GM19240 (cell line): ENCODE results near the gene C11orf97.
"Not testable (repeated sequence)": the region's sequence is repeated elsewhere in the genome, so short reads cannot be mapped to it uniquely, and the experiment has no call there.

ENCODE experiments used
- DNase-seq: peaks from one replicate; pipeline ENCODE4 v3.0.0; 2011; ENCODE audit warnings: low spot score; ENCODE audit not compliant: insufficient read length

The C11orf97 gene, protein sequence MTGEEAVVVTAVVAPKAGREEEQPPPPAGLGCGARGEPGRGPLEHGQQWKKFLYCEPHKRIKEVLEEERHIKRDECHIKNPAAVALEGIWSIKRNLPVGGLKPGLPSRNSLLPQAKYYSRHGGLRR

DNA sequence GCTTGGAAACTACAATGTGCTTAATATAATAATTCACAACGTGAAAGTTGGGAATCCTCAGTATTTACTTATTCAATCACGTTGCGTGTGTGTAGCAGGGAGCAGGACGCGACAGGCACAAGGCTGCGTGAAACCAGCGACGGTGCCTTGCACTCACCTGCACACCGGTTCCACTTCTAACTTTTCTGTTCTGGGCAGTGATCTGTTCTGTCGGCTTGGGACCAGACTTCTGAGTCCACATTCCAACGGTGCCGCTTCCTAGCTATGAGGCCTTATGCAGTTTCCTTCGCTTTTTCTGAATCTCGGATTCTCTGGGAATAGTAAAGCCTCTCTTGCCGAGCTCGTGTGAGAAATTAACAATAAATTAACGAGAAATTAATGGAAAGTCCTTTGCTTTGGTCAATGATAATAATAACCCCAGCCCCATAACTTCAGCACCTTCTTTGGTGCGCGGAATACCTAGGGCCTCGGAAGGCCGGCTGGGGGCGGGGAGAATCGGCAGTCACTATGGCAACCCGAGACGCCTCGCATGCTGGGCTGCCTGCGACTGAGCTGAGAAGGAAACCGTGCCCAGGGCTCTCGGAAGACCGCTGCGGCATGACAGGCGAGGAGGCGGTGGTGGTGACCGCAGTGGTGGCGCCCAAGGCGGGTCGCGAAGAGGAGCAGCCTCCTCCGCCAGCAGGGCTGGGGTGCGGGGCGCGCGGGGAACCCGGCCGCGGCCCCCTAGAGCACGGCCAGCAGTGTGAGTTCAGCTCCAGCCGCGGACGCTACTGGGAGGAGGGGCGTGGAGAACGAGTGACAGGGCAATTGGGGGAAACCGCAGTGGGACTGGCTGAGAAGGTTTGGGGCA lies at the start of gene C11orf97:
Gene C11orf97, plus strand, starts transcription at position 530 of the 850 bp plus-strand sequence. Its CDS starts 68 bp downstream, at position 598.
- DNase-seq, result no peak

DNA sequence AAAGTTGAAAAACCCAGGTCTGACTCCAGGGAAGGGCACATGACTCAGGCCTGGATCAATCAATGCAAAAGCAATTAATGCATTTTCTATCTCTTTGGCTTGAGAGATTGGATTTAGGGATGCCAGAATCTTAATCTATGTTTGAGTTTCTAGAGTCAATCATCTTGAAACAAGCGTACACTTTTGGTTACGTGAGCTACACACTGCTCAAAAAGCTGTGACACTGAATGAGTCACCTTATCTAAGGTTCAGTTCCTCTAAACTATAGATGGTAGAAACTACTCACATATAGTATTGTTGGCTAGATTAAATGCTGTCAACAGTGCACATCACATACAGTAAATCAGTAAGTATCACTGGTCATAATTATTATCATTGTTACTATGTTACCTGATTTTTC lies 42.8 kb upstream of the C11orf97 start:
- no peak for DNase-seq

DNA sequence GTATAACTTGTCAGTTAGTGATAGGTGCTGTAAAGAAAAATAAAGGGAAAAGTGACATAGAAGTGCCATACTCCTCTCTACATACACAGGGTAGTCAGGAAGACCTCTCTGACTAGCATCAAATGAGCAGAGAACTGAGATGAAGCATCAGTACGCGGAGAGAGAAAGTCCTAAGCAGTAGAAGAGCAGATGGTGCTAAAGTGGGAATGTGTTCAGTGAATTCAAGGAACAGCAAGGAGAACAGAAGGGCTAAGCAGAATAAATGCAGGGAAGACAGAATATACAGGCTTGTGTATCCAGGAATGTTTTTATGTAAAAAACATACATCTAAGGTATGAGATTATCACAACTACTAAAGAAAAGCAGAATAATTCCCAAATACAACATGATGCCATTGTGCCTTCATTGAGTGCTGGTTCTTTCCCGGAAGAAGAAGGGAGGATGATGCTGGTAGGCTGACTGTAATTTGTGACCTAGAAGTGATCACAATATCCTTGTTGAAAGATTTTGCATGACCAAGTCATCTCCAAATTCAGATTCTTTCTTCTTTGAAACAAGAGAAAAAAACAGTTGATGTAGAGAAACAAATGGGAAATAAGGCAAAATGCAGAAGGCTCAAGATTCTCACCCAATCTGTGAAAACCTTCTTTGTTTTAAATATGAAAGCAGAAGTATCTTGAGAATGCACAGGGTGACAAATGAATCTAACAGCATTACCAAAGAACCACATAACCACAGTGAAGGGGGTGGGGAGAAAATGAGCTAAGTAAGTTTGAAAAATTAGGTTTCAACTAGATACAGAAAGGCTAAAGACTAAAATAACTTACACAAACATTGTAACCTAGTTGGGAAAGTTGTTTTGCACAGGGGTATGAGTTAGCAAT lies 39.1 kb upstream of the C11orf97 start:
- no peak for DNase-seq

DNA sequence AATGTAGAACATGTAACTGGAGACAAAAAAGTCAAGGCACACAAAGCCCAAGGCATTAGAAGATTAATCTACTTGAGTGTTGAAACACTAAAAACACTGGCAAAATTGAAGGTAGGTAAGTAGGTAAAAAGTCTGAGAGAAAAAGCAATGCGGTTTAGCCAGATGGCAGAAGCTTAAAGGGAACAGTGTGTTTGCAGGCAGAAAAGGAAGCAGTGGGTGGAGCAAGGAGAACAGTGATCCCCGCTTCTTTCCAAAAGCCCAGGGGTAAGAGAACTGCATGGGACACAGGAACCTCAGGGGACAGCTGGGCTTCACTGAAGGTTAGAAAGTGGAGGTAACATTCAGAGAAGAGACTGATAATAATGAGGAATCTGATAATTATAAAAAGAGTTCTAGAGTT lies 34.6 kb upstream of the C11orf97 start:
- no peak for DNase-seq

DNA sequence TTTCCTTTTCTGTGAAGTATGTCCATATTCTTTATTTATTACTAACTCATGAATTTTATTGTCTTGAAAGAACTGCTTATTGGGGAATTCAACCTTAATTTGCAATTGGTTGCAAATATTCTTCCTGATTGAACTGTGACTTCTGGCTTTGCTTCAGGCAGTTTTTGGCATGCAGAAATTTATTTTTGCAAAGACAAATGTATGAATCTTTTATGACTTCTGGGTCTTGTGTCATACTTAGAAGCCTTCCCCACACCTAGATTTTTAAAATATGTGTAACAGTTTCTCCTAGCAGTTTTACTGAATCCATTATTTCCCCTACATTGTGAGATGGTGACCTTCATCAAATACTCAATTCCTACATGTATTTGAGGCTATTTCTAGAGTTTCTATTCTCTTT lies 30.9 kb upstream of the C11orf97 start:
- no peak for DNase-seq

DNA sequence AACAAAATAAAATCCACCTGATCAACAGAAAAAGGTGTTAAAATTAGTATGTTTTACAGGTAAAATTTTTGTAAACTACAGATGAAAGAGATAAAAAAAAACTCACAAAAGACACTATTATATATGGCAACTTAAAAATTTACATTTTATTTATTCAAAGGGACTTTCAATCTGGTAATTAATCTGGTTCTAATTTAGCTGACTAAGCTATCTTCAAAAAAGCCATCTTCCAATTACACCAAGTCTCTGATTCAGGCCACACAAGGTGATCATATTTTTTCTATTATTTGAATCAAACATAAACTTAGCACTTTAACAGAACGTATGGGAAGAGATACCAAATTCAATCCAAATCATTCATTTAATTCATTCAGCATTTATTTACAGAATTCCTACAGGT lies 26.2 kb upstream of the C11orf97 start:
- DNase-seq, result no peak

DNA sequence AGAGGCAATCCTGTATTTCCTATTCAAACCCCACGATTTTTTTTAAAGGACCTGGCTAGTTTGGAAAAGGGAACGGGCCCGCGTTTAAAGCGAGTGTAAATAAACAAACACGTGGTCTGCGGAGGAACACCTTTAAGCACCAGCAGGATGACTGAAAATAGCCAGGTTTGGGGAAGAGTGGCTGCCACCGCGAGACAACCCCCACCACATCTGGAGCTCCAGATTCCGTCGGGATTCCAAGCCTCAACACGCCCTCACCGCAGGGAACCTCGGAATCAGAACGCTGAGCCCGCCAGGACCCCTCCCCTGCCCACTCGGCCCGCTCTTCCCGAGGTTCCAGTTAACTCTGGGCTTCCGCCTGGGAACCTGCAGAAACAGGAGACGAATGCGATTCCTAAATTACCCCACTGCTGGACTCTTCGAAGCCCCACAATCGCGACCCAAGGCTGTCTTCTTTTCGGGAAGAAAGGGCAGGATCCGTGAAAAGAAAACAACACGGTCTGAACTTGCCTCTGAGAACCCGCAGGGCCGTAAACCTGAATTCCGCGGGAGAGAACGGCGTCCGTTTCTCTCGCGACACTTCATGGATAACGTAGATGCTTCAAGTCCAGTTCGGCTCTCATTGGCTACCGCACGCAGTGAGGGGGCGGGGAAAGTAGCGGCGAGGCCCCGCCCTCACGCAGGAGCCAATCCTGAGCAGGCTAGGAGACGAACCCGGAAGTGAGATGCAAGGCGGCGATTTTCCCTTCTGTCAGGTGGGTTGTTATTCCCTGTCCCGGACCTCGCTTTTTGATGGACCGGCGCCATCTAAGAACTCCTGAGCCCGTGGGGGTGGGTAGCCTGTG lies 18.8 kb upstream of the C11orf97 start, which contains the start of the genes ANKRD49 and MRE11:
Gene ANKRD49, plus strand, starts transcription at position 704 of the 845 bp plus-strand sequence. CDS start 2,710 bp downstream, outside the sequence.
Gene MRE11, minus strand, starts transcription at position 564 of the 845 bp plus-strand sequence. CDS start 1,043 bp downstream, outside the sequence.
- peak; percentile 70 for DNase-seq

DNA sequence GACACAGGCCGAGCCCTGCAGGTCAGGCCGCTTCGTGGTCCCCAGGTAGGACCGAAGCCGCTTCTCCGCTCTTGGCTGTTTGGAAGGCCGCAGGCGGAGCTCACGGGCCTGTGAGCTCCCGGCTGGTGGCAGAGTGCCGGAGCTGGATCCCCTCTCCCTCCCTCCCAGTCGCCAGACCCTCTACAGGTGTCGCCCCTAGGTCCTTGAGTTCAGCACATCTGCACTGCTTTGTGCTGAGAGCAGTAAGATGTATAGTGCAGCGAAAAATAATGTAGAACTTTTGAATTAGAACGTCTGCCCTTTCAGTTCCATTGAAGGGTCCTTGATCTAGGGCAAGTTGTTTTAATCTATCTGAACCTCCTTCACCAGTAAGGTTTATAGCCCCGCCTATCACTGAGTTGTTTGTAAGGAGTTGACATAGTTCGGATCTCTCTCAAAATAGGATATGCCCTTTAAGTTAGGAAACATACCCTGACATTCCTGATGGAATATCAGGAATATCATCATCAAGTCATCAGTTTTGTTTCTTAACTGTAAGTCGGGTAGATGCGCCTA lies 18.1 kb upstream of the C11orf97 start:
- no peak for DNase-seq

DNA sequence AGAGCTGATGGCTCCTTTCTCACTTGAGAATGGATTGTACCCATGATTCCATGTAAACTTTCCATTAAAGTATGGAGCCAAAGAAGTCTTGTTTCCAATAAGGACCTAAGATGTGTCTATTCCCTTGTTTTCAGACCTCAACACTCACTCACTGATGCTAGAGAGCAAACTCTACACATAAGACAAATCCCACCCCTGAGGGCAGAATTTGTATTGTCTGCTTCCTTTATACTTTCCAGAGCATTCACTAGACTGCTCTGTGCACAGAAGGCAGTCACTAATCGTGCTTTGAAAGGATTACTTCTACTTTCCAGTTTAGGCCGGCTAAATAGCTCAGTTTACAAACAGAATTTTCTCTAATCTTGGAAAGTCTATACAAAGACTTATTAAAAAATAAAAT lies 12.1 kb upstream of the C11orf97 start:
- no peak for DNase-seq

DNA sequence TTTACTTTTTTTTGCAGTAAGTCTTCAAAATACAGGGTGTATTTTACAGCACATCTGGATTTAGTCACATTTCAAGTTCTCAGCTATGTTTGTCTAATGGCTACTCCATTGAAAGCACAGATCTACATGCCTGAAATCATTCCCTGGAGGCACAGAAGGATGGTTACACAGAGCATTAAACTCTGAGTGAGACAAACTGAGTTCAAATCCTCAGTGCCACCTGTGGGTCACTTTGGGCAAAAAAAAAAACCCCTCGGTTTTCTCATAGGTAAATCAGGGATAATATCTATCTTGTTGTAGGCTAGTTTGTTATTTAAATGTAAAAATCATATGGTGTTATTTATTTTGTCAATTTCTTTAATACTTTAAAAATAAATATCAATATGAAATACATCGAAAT lies 10.7 kb upstream of the C11orf97 start:
- DNase-seq, result no peak

DNA sequence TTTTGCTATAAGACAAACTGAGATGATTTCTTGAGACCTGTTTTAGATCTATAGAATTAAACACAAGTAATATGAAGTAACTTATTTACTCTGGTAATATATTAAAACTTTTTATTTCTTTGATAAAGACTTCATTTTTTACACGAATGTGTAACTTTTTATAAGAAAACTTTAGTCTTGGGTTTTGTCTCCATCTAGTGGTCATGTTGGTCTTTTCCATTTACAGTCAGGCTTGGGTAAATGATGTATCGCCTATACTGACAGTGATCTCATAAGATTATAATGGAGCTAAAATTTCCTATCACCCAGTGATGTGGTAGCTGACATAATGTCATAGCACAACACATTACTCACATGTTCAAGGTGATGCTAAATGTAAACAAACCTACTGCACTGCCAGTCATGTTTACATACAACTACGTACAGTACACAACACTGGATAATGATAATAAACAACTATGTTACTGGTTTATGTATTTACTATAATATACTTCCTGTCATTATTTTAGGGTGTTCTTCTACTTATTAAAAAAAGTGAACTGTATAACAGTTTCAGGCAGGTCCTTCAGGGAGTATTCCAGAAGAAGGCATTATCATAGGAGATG lies 7.5 kb upstream of the C11orf97 start:
- no peak for DNase-seq

DNA sequence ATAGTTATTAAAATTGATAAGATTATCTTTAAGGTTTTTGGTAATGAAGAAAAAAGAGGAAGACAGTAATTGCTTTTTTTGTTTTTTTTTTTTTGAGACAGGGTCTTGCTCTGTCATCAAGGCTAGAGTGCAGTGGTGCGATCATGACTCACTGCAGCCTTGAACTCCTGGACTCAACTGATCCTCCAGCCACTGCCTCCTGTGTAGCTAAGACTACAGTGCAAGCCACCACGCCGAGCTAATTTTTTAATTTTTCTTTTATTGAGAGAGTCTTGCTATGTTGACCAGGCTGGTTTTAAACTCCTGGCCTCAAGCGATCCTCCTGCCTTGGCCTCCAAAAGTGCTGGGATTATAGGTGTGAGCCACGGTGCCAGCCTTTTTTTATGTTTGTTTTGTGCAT lies 5.7 kb upstream of the C11orf97 start:
- not testable (repeated sequence) for DNase-seq

DNA sequence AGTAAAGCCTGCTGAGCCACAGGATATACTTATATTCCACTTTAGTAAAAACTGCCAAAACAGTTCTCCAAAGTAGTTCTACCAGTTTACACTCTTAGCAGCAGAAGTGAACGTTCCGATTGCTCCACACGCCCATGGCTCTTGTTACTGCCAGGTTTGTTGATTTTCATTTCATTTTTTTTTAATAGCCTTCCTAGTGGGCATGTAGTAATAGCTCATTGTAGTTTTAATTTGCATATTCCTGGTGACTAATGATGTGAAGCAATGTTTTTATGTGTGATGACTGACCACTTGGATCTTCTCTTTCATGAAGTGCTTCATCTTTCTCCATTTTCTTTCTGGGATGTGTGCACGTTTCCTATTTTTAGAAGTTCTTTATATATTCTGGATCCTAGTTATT lies 4.8 kb upstream of the C11orf97 start:
- DNase-seq, result no peak

DNA sequence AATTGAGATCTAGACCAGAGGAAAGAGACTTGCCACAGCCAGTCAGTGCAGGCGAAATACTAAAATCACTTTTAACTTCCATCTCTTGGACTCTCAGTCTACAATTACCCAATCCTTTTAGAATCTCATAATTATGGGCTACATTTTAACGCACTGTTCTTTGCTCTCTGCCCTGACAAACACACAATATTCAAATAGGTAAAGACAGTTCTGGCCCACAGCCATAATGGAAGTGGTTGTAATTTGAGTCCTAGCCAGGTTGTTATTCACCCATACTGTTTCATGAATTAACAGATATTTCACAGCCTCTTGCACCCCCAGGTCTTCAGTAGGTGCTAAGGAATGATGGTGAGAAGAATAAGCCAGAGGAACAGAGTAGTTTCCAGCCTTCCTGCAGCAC lies 830 bp downstream of the C11orf97 start:
- no peak for DNase-seq

DNA sequence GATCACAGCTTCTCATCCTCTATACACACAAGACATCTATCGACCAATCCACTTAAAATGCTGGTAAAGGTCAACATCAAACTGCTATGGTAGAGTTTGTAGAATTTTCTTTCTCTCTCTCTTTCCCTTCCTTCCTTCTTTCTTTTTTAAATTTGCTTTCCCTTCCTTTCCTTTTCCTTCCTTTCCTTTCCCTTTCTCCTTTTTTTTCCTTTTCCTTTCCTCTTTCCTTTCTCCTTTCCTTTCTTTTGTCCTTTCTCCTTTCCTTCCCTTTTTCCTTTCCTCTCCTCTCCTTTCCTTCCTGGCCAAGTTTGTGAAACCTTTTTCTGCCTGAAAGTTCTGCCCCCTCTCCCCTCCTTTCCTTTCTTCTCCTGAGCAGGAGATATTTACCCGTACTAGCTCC lies 3.1 kb downstream of the C11orf97 start:
- no peak for DNase-seq

DNA sequence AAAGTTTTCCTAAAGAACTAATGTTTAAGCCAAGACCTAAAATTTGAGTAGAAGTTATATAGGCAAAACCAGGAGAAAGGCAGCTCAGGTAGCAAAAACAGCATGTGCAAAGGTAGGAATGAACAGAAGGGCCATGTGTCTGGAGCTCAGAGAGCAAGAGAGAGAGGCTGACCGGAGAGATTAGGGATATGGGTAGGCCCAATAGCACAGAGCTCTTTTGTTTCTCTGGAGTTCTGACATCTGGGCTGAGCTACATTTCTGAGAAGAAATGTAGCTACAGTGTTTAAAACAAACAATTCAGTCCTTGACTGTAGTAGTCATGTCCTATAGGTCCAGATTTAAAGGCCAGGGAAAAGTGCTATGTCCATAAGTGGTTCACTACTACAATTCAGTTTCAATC lies 4.5 kb downstream of the C11orf97 start:
- DNase-seq, result no peak

DNA sequence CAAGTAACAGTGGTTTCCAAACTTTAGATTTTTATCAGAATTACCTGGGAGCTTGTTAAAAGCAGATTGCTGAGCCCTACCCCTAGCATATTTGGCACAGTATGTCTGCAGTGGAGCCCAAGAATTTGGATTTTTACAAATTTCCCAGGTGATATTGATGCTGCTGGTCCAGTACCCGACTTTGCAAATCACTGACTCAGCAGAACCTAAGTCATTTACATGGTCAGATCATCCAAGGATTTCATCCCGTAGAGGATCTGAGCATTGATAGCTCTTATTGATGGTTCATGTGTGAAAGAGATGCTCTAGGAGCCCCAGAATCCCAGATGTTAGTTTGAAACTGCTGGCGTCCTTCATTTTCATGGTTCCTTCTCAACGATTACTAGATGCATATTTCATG lies 6.0 kb downstream of the C11orf97 start:
- DNase-seq, result no peak

DNA sequence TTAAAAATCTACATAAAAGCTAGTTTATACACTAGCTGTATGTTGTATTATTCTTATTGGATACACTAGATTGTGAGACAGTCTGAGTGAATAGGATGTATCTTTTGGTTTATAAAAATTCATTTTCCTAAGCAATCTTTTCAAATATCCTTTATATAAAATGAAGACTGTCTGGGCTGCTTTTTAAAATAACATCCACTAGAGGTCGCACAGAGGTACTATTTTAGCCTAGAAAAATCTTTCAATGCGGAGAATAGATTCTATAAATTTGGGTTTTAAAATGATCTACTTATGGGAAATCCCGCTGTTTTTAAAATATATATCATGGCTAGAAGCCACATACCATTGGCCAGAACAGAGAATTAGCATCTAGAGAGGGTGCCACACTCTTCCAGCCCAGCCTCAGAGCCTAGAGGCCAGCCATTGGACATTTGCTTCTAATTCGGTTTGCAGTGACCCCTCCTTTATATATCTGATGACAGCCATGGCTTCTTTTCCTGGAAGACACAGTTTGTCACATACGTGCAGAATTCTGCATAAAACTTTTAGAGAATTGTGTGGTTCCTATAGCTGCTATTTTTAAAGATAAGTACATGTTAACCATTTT lies 7.3 kb downstream of the C11orf97 start:
- no peak for DNase-seq

DNA sequence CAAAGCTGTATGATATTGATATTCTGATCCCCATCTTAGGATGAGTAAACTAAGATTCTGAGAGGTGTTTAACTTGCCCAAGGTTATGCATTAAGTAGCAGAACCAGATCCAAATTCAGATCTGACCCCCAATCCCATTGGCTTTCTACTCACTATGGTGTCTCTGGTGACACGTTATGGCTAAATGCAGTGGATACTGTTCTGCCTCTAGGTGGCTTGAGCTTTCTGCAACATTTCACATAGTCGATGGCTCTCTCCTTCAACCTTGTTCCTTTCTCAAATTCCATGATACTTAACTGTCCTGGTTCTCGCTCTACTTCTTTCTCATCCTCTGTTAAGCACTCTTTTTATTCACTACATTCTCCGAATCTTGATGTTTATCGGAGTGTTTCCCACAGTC lies 9.4 kb downstream of the C11orf97 start:
- no peak for DNase-seq

DNA sequence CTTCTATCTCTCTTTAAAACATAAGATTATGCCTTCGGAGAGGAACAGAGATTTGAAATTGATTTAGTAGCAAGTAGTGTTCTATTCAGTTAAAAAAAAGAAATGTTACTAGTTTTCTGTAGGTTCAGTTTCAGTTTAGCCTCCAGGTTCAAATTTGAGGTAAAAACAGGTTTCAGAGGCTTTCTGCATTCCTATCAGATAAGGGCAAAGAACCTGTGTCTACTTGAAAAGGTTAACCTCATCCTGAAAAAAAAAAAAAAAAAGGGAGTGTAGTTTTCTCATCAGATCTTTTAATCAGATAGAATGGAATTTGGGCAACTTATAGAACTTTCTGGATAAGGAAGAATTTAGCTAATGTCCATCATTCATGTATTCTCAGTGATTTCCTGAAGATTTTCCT lies 12.1 kb downstream of the C11orf97 start:
- DNase-seq, result no peak
